Measurements from ENCODE around the gene B9D1. TPM values are rescaled to one million over a fixed set of nuclear protein-coding genes. Genes with fewer than 3 reads are reported as not detected.

Gene B9D1
- total RNA-seq, 1 donor from 2014 or later: 39.7 TPM

DNA sequence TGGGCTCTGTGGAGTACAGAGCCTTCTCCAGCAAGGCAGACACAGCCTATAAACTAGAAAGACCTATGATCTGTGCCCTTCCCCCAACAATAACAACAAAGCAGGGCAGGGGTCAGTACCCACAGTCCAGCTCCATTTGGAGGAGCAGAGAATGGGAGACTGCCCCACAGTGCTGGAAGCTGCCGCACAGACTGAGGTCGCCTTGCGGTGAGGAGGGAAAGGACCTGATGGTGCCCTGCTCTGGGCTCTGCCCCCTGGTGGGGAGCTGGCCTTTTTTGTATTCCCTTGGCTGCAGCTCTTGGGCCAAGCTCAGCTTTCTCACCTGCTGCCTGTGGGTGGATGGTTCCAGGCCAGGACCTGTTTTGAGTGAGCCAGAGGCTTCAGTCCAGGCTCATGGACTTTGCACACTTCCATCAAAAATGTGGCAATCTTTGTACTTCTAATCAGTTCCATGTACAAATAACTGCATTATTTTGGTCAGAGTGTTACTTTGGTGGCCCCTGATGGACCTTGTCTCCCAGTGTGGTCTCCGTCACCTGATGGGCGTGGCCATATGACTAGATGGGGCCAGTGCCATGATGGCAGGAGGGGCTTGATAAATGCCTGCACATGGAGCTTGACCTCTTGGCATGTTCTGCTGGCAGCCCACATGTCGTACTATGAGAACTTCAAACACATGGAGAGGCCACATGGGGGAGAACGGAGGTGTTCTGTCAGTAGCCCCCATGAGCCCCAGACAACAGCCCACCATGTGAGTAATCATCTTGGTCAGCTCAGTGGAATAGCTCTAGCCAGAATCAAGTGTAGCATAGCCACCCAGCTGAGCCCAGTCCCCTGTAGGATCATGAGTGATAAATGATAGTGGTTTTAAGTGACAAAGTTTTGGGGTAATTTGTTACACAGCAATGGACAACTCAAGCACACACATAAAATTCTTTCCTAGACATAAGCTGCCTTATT, 24.2 kb downstream of the B9D1 start:
- DNase-seq (ENCODE audit: low read depth, low spot score): no peak

DNA sequence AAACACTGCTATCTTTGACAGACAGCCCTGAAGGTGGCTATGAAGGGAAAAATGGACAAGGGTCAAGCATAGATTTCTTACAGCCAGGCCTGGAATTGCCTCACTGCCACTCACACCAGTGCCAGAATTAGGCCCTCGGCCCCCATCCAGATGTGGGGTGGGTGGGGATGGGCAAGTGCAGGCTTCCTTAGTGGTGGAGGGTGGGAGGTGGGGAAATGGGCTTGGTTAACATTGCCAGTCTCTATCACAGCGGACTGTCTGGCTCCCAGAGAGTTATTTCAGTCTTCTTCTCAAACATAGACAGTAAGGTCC, 24.9 kb downstream of the B9D1 start:
- DNase-seq (ENCODE audit: low read depth, low spot score): no peak

DNA sequence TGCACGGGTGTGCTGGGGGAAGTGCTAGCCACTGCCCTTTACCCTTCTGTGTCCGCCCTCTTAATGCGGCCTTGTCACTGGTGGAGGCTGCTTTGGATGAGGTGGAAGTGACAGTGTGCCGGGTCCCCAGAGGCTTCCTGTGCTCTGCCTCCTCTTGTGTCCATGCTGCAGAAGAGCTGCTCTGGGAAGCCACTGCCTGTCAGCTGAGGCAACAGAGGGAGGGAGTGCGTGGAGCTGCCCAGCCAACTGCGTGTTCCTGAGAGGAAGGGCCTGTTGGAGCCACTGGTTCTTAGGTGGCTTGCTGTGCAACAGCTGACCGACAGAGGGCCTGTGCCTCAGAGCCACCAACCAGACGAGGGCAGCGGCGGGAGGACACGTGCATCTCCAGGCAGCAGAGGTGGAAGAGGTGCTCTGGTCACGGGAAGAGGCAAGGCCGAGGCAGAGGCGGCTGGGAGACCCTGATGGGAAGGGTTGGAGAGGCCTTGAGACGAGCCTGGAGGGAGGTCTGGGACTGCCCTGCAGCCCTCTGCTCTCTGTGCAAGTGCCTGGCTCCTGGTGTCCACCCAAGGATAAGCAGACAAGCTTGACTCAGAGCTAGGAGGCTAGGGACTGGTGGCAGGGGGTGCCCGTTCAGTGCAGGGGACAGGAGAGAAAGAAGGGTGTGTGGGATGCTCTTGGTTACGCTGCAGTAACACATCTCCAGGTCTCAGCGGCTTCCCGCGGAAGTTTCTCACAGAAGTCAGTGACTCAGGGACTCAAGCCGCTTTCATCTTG, 25.4 kb downstream of the B9D1 start:
- no peak for DNase-seq (ENCODE audit: low read depth, low spot score)

DNA sequence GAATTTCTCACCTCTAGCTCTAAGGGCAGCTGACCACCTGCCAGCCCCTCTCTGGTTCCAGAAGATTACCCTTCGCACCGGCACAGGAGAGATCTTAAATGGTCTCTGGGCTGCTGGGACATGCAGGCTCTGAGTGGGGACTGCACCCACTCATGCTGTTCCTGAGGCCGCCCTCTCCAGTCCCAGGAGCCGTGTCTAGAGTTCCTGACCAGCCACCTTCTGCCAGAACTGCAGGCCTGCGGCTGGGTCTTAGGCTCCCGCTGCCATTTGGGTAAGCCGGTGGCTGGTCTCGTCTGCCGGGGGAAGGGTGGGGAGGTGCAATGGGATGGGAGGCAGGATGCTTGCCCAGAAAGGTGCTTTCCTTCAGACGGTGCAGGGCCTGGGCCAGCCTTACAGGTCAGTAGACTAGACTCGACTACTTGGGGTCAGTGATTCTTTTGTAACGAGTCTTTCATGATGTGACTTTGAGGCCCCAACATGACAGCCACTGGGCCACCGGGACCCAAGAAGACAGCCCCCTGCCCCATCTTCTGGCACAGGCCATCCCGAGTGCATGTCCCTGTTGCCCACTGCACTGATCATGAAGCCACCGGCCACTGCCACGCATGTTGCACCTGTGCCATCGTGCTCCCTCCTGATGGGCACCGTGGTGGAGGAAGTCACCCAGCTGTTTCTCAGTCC, 26.4 kb downstream of the B9D1 start:
- no peak for DNase-seq (ENCODE audit: low read depth, low spot score)

DNA sequence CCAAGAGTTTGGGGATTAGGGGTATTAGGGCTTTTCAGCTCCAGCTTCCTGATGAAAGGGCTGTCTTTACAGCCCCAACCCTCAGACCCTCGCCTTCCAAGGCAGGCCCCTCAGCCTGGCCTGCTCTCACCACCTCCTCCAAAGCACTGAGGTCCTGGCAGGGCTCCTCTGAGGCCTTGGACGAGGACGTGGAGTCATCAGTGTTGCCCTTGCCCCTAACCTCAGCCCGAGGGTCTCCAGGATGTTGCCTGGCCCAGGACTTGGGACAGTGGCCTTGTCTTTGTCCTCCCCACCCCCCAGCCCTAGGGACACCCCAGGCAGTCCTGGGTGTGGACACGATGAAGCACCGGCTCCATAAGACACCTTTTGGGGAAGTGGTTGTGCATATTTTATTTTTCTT, 28.2 kb downstream of the B9D1 start:
- DNase-seq (ENCODE audit: low read depth, low spot score): no peak

DNA sequence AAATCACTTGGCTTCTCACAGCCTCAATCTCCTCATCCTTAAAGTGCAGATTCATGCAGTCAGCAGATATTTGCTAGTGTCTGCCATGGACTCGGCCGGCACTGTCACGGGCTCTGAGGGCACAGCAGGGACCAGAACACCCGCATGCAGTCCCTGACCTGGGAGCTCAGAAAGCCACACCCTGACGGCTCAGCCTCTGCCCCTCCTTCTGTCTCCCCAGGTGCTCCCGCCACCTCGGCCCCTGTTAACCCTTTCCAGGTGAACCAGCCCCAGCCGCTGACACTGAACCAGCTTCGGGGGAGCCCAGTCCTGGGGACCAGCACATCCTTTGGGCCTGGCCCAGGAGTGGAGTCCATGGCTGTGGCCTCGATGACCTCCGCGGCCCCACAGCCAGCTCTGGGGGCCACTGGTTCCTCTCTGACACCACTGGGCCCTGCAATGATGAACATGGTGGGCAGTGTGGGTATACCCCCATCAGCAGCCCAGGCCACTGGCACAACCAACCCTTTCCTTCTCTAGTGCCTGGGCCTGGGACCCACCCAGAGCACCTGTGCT, 28.7 kb downstream of the B9D1 start:
- DNase-seq (ENCODE audit: low read depth, low spot score): no peak

DNA sequence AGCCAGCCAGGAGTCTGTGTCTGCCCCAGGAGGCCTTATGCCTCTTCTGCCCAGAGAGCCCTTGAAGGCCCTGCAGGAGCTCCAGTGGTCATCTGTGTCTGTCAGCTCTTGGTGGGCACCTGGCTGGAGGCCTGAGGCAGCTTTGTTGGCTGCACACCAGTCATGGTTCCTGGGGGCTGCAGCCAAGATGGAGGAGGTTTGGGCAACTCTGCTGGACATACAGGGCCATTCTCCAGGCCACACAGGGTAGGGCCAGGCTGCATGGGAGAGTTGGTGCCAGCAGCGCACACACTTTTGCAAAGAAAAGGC, 29.4 kb downstream of the B9D1 start:
- DNase-seq (ENCODE audit: low read depth, low spot score): no peak

DNA sequence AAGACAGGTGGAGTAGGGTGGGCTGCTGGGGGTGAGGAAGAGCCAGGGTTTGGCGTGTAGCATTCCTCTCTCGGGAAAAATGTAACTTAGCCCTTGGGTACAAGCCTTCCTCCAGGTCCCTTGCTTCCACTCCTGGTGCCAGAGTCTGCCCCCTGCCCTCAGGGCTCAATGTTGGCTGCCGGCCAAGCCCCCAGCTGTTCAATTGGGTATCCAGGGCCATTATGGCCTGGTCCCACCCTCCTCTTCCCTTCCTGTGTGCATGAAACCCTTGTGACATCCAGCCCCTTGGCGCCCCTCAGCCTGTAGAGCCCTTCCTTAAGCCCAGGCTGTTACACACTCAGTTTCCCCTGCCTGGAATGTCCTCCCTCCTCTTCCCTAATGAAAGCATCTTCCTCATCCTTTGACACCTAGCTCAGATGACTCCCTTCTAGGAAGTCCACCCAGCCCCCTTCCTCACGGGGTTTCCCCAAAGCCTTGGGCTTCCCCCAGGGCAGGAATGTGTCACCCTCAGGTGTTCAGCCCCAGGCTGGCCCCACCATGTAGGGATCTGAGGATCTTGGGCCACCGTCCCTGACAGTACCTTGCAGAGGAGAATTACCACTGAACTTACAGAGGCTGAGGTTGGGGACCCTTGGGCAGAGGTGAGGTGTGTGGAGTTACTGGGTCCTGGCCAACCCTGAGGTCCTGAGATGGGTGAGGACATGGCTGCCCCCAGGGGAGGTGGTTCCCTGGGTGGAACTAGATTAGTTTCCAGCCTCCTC, 30.0 kb downstream of the B9D1 start:
- DNase-seq (ENCODE audit: low read depth, low spot score): no peak

DNA sequence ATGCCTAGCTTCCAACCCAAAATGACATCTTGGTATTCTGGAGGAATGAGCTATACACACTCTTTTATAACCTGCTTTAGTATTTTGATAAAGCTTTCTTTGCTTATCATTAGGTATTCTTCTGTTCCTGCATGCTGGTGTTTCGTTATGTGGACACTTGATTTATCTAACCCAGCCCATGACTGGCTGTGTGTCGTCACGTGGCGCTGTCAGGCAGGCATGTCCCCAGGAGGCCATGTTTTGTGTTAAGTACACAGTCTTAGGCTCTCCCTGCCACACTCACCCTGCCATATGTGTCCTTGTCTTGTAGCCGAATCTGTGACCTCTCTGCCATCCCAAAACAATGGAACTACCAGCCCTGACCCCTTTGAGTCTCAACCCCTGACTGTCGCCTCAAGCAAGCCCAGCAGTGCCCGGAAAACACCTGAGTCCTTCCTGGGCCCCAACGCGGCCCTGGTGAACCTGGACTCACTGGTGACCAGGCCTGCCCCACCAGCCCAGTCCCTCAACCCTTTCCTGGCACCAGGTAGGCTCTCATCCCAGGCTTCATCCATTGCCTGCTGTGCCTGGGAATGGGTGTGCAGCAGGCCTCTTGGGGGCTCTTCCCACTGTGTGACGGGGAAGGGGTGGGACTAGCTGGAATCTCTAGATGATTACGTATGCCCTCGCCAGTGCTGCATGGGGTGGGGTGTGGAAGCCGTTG, 30.8 kb downstream of the B9D1 start:
- no peak for DNase-seq (ENCODE audit: low read depth, low spot score)

DNA sequence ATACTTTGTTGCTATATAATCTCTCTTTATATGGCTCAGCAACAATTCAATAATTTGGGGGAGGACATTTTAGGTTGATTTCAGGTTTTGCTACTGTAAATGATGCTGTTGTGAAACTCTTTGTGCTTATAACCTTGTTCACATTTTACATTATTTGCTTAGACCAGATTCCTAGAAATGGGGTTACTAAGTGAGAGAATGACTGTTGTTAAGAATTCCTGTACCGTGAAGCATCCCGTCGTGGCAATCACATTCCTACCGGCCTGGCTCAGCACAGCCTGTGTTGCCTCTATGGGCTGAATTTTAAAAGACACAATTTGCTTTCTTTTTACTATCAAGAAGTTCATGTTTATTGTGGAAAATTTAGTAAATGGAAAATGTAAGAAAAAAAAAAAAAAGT, 31.4 kb downstream of the B9D1 start:
- no peak for DNase-seq (ENCODE audit: low read depth, low spot score)

DNA sequence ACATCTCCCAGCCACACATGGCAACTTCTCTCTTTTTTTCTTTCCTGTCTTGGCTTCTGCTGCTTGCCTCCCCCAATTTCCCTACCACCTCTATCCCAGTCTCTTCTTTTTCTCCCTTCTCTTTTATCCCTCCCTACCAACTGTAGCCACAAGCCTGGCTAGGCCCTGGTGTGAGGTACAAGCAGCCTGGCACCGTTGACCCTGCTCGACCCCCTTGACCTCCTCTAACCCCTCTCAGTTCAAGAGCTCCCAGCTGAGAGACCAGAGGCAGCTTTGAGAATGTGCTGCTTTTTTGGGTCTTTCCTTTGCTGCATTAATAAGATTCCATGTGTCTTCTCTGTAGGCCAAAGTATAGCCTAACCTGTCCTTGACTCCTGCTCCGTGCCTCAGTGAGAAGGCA, 32.3 kb downstream of the B9D1 start:
- DNase-seq (ENCODE audit: low read depth, low spot score): no peak

DNA sequence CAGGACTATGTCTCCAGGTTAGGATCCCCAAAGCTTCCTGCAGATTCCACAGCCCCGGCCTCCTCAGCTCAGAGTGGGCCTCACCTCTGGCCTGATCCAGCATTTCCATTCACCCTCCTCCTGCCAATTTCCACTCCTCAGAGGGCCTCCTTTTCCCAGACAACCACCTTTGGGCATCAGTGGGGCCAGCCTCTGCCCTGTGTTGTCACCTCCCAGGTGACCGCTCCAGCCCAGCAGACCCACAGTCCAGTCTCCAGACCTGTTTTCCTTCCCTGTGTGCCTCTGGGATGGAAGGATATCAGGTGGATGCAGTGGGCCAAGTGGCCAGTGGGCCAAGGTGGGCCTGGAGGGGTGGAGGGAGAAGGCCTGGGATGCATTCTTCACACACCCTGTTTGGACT, 32.7 kb downstream of the B9D1 start:
- no peak for DNase-seq (ENCODE audit: low read depth, low spot score)

DNA sequence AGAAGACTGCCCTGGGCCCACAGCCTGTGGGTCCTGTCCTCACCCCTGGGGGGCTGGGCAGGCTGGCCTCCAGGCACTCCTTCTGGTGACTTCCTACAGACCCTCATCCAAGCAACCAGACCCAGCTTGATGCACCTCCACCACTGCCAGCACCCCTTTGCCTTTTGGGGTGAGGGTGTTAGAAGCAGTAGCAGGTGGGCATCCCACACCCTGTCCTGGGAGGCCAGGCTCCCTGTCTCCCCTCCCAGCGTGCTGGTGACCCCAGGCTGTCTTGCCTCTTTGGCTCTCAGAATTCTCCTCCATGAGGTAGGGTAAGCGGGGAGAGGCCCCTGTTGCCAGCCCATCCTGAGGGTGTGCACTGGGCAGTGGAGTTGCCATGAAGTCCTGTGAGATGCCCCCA, 33.4 kb downstream of the B9D1 start:
- DNase-seq (ENCODE audit: low read depth, low spot score): no peak

DNA sequence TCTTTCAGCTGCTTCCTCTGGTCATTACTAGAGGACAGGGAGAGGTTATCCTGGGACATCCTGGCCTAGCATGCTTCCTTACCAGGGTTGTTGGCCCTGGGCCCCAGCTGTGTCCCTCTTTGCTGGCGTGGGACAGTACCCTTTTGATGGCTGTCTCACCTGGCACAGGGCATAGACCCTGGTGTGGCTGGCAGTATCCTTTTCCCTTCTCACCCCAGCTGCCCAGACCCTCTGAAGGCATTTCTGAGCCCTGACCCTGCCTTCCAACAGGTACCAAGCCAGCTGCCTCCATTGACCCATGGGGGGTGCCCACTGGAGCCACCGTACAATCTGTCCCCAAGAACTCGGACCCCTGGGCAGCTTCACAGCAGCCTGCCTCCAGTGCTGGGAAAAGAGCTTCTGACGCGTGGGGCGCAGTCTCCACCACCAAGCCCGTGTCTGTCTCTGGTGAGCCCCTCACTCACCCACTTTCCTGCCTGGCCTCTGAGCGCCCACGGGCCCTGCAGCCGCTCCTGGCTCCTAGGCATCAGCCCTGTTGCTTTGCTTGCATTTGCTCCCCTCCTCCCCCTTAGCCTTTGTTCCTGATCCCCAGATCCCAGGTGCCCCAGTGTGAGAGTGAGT, 34.0 kb downstream of the B9D1 start:
- no peak for DNase-seq (ENCODE audit: low read depth, low spot score)

DNA sequence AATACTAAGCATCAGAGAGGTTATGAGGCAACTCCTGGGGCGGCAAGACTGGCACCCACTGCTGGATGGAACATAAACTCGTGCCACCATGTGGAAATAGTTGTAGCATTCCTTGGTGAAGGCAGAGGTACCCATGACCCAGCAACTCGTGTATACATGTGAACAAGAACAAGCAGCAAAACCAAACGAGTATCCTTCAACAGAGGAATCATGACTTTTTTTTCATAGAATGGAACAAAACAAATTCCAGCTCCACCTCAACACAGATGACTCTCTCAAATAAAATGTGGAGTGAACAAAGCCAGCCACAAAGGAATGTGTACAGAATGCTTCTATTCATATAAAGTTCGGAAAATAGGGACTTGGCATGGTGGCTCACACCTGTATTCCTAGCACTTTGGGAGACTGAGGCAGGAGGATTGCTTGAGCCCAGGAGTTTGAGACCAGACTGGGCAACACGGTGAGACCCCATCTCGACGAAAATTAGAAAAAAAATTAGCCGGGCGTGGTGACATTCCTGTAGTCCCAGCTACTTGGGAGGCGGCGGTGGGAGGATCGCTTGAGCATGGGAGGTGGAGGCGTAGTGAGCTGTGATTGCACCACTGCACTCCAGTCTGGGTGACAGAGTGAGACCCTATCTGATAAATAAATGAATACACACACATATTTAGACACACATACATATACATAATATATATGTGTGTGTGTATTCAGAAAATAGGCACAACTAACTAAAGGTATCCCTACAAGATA, 35.3 kb downstream of the B9D1 start:
- no peak for DNase-seq (ENCODE audit: low read depth, low spot score)

DNA sequence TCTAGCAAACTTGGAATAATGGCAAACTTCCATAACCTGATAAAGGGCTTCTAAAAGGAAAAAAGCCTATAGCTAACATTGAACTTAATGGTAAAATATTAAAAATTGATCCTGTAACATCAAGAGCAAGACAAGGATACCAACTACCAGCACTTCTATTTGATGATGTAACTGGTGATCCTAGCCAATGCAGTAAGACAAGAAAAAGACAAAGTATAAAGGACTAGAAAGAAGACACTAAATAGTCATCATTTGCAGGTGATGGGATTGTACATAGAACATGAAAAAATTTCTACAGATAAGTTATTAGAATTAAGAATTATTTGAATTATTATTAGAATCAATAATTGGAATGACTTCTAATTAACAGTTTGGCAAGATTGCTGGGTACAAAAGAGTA, 37.0 kb downstream of the B9D1 start:
- DNase-seq (ENCODE audit: low read depth, low spot score): no peak

DNA sequence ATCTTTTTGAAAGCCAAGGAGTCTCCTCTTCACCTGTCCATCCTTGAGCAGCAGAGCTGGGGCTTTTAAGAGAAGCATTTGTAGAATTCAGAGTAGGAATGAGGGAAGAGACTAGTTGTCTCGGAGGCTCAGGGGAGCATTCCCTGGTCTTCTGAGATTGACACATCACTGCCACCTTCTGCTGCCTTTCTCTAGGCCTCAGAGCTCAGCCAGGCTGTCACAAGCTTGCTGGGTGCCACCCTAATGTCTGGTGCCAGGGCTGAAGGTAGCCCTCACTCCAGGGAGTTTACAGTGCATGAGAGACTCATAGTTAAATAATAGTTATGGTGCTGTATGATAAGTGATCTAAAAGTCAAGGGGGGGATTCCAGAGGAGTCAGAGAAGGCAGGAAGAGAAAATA, 39.7 kb downstream of the B9D1 start:
- no peak for DNase-seq (ENCODE audit: low read depth, low spot score)

DNA sequence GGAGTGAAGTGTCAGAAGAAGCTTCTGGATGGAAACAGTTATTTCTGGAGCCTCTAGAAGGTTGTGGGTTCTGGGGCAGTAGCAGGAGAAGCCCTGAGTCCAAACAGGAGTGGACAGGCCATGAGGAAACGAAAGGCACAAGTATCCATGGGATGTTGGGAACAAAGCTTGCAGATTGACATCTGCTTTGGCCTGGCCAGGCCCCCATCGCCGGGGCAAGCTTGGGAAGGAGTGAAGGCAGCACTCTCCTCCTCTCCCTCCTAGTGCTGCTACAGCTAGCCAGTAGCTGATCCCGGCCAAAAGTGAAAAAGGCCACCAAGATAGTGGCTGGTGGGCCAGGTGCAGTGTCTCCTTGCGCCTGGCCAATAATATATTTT, 40.4 kb downstream of the B9D1 start:
- DNase-seq (ENCODE audit: low read depth, low spot score): no peak

DNA sequence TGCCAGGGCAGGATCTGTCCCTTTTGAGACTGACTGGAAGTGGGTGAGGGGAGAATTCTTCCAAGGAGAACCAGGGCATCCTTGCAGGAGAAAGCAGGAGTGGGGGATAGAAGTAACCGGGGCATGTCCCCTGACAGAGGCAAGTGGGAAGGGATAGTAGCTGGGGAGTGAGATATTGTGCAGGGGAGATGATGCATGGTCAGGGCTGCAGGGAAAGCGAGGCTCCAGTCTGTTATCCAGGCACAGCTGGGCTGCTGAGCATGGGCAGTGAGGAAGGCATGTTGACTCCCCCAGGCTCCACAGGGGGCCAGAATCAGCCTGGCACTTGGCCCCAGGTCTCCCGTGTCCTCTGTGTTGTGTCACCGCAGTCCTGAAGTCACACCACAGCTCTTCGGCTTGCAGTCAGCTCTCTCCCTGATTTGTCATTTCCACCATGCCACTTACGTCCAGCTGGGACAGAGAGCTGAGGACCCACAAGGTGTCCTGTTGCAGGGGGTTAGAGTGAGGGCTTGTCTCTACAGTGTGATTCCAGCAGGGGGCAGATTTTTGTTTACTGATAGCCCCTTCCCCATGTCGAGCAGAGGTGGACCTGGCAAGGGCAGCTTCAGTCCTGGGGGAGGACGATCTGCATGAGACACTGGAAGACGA, 40.9 kb downstream of the B9D1 start:
- DNase-seq (ENCODE audit: low read depth, low spot score): no peak

Data from pulmonary artery endothelial cell (primary cell).